Lower lobe of right lung (tissue), 2 donors: ENCODE measurements around the gene CPT1C. TPM values are rescaled to one million over a fixed set of nuclear protein-coding genes. Genes with fewer than 3 reads are reported as not detected.

Source experiments
- ATAC-seq, 2 donors: fragments of 200-7000 bp; cut with Tn5 transposase; one replicate each; pipeline ENCODE4 v1.9.1; 2020 to 2022; ENCODE audit warnings: mild to moderate bottlenecking in 2 of 2, moderate library complexity in 2 of 2
- DNase-seq: peaks from one replicate; pipeline ENCODE4 v3.0.0-alpha.2; 2020
- H3K27ac ChIP-seq: fragments of 200-600 bp; one replicate; pipeline ENCODE4 v1.8.0; 2022
- H3K27me3 ChIP-seq: fragments of 200-600 bp; one replicate; pipeline ENCODE4 v1.8.0; 2022; ENCODE audit warnings: low read depth
- H3K36me3 ChIP-seq: fragments of 200-600 bp; one replicate; pipeline ENCODE4 v1.8.0; 2022; ENCODE audit warnings: mild to moderate bottlenecking
- H3K4me1 ChIP-seq: fragments of 200-600 bp; one replicate; pipeline ENCODE4 v1.8.0; 2022
- H3K4me3 ChIP-seq: fragments of 200-600 bp; one replicate; pipeline ENCODE4 v1.8.0; 2022; ENCODE audit warnings: mild to moderate bottlenecking
- H3K9me3 ChIP-seq: fragments of 200-600 bp; one replicate; pipeline ENCODE4 v1.8.0; 2022
- intact Hi-C: fragments of 100-400 bp; cut with DNase I; formaldehyde crosslinking; loops from one replicate; pipeline ENCODE4 v1.11.0; 2022
- total RNA-seq: library from RNA; stranded (reverse); fragmentation: NEBNext Ultra II Directional; extraction: Animal tissue kit (Norgen Biotek cat#: 25700); gene quantifications from one replicate; pipeline ENCODE4 v1.2.1, GENCODE V29; 2021
- TF ChIP-seq, protein P1 (sequence below): fragments of 200-600 bp; IDR thresholded peaks from one replicate; pipeline ENCODE4 v1.8.0; 2022; ENCODE audit warnings: antibody characterized with exemption, mild to moderate bottlenecking
- donor health status: DM: no; HTN: yes; CAD: no; lungs with severe emphysema.

Gene CPT1C
- total RNA-seq, 1 donor from 2014 or later: 3.8 TPM

DNA sequence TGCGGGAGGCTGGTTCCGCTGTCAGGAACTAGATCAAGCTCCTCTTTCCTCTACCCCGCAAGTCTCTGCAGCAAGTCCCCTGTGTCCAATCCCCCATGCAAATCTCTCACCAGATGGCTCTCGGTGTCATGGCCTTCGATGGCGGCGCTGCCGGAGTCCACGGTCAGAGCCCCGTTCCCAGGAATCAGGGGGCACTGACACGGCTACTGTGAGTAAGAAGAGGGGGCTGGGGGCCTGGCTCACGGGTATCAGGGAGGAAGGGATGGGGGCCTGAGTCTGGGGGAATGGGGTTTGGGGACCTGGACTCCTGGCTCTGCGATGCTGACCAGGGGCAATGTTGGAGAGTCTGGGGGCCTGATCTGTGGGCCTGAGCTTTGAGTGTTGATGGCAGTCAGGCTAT lies 44.9 kb upstream of the CPT1C start:
- Histone ChIP-seq H3K4me3 (no peak overlapping the region), H3K27me3 (no peaks in the 10 kb centered on the region), H3K27ac (no peak overlapping the region), H3K4me1 (peaks cover 30% of the 10 kb centered on the region), H3K9me3 (no peaks in the 10 kb centered on the region), H3K36me3 (peaks cover 57% of the 10 kb centered on the region)
- DNase-seq: no peak
- TF ChIP-seq, protein P1, sequence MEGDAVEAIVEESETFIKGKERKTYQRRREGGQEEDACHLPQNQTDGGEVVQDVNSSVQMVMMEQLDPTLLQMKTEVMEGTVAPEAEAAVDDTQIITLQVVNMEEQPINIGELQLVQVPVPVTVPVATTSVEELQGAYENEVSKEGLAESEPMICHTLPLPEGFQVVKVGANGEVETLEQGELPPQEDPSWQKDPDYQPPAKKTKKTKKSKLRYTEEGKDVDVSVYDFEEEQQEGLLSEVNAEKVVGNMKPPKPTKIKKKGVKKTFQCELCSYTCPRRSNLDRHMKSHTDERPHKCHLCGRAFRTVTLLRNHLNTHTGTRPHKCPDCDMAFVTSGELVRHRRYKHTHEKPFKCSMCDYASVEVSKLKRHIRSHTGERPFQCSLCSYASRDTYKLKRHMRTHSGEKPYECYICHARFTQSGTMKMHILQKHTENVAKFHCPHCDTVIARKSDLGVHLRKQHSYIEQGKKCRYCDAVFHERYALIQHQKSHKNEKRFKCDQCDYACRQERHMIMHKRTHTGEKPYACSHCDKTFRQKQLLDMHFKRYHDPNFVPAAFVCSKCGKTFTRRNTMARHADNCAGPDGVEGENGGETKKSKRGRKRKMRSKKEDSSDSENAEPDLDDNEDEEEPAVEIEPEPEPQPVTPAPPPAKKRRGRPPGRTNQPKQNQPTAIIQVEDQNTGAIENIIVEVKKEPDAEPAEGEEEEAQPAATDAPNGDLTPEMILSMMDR: no peak
- intact Hi-C loops: no loop called here
- no peak for ATAC-seq

DNA sequence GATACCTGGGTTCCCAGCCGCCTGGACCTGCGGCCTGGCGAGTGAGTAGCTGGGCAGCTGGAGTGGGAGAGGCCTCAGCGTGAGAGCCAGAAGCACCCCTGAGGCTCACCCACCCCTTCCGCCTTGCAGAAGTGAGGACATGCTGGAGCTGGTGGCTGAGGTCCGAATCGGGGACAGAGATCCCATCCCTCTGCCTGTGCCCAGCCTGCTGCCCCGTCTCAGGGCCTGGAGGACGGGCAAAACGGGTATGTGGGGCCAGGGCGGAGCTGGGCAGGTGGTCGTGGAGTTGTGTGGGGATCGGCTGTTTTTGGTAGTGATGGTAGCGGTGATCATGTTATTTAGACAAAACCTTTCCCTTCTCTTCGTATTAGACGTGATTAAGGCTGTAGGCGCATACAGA lies 44.3 kb upstream of the CPT1C start:
- Histone ChIP-seq H3K4me3 (no peak overlapping the region), H3K9me3 (no peaks in the 10 kb centered on the region), H3K27ac (no peak overlapping the region), H3K36me3 (peaks cover 62% of the 10 kb centered on the region), H3K4me1 (peaks cover 25% of the 10 kb centered on the region), H3K27me3 (no peaks in the 10 kb centered on the region)
- ATAC-seq: no peak
- no peak for DNase-seq
- TF ChIP-seq, protein P1: no peak
- intact Hi-C loops: no loop called here

GRCh38 chr19:49651029-49651819 lies 39.7 kb upstream of the CPT1C start:
- Histone ChIP-seq H3K4me1 (no peaks in the 10 kb centered on the region), H3K9me3 (no peaks in the 10 kb centered on the region), H3K4me3 (no peak overlapping the region), H3K36me3 (peaks cover 92% of the 10 kb centered on the region), H3K27me3 (no peaks in the 10 kb centered on the region), H3K27ac (no peak overlapping the region)
- intact Hi-C loops: no loop called here
- DNase-seq: no peak
- TF ChIP-seq, protein P1: no peak
- no peak for ATAC-seq

- DNase-seq: no peak
- Histone ChIP-seq H3K4me3 (no peak overlapping the region), H3K4me1 (no peaks in the 10 kb centered on the region), H3K27ac (no peak overlapping the region), H3K36me3 (peaks cover 92% of the 10 kb centered on the region), H3K9me3 (no peaks in the 10 kb centered on the region), H3K27me3 (no peaks in the 10 kb centered on the region)
- TF ChIP-seq, protein P1: no peak
- intact Hi-C loops: no loop called here
- no peak for ATAC-seq
Observed at GRCh38 chr19:49651820-49652550, 38.9 kb upstream of the CPT1C start.

GRCh38 chr19:49652551-49653465 lies 38.1 kb upstream of the CPT1C start:
- Histone ChIP-seq H3K4me1 (no peaks in the 10 kb centered on the region), H3K9me3 (no peaks in the 10 kb centered on the region), H3K27me3 (no peaks in the 10 kb centered on the region), H3K4me3 (no peak overlapping the region), H3K36me3 (peaks cover 92% of the 10 kb centered on the region), H3K27ac (no peak overlapping the region)
- DNase-seq (no peak), ATAC-seq (no peak)
- TF ChIP-seq, protein P1: no peak
- intact Hi-C loops: no loop called here
